ENCODE measurements around the gene QSOX1.

DNA sequence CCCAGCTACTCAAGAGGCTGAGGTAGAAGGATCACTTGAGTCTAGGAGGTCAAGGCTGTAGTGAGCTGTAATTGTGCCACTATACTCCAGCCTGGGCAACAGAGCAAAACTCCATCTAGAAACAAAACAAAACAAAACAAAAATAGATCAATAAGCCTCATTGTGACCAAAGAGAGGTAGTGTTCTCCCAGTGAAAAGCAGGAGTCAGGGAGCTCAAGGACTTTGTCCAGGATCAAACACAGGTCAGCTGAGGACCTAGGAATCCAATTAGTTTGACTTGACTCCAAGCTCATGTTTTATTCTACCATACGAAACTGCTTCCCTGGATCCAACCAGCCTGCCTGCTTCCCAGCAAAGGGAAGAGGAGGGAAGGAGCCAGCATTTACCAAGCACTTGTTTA, 21.5 kb upstream of the QSOX1 start:
- TF ChIP-seq GATA2 (IDR thresholded peaks at IDR 0.05; ENCODE audit: low read depth, low read length) (no peak), GATA3 (IDR thresholded peaks at IDR 0.05; ENCODE audit: low read depth, low read length) (no peak)

All from SH-SY5Y (cell line).